Measurements from ENCODE around the gene BAG3.

Gene BAG3

DNA sequence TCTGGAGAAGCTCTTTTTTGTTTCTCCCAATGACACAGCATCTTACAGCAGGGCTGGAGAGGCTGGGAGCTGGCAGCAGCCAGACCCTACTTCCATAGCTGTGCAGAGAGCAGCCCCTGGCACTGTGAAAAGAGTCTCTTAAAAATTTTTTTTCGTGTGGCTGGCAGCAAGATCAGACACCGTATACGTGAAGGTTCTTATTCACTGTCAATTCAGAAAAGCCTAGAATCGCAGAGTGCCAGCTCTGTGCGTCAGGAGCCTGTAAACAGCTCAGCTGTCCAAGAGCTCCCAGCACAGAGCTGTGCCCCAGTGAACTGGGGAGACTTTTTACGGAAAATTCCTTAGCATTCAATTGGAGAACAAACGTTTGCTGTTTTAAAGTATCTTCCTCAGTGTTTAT lies 6.5 kb downstream of the BAG3 start:
- TF ChIP-seq TEAD4 (IDR thresholded peaks at IDR 0.05) (no peak), TCF12 (IDR thresholded peaks at IDR 0.05; ENCODE audit: low read depth) (no peak), ZBTB7A (IDR thresholded peaks at IDR 0.05; ENCODE audit: low read depth) (no peak), FOXM1 (IDR thresholded peaks at IDR 0.05; ENCODE audit: borderline replicate concordance, low read depth) (no peak), EGR1 (IDR thresholded peaks at IDR 0.05) (no peak), CREB1 (IDR thresholded peaks at IDR 0.05; ENCODE audit: low read depth) (no peak), RAD21 (IDR thresholded peaks at IDR 0.05; ENCODE audit: low read depth) (no peak), TAF1 (IDR thresholded peaks at IDR 0.05; ENCODE audit: low read depth) (no peak), NFIC (IDR thresholded peaks at IDR 0.05) (no peak), YY1 (IDR thresholded peaks at IDR 0.05; ENCODE audit: low read depth) (no peak), CEBPB (IDR thresholded peaks at IDR 0.05) (no peak)
- TF ChIP-seq, protein P1, sequence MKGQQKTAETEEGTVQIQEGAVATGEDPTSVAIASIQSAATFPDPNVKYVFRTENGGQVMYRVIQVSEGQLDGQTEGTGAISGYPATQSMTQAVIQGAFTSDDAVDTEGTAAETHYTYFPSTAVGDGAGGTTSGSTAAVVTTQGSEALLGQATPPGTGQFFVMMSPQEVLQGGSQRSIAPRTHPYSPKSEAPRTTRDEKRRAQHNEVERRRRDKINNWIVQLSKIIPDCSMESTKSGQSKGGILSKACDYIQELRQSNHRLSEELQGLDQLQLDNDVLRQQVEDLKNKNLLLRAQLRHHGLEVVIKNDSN (IDR thresholded peaks at IDR 0.05), result no peak
- TF ChIP-seq, protein P2, sequence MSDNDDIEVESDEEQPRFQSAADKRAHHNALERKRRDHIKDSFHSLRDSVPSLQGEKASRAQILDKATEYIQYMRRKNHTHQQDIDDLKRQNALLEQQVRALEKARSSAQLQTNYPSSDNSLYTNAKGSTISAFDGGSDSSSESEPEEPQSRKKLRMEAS (IDR thresholded peaks at IDR 0.05), result no peak

DNA sequence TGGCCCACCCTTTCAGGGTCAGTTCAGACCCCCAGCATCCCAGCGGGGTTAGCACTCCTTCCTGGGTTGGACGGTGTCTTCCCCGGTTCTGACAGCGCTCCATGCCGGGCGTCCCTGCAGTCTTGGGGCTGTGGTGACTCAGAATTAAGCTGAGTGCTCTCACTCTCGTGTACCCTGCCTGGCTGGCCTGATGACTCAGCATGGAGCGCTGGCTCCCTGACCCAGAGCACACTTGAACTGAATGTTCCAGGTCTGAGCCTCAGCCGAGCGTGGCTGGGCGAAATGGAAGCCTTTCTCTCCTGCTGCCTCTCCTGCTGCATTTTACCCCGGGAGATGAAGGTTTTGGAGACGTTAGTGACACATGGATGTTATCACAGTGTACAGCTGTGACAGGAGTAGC lies 7.1 kb downstream of the BAG3 start:
- TF ChIP-seq YY1 (IDR thresholded peaks at IDR 0.05; ENCODE audit: low read depth), result 0 out of 2 replicates have a peak, but pooled peaks have one; percentile 38
- peak; percentile 71 for TF ChIP-seq TCF12 (IDR thresholded peaks at IDR 0.05; ENCODE audit: low read depth)
- no peak for TF ChIP-seq ZBTB7A (IDR thresholded peaks at IDR 0.05; ENCODE audit: low read depth)
- TF ChIP-seq, protein P2 (IDR thresholded peaks at IDR 0.05), result peak; percentile 65

DNA sequence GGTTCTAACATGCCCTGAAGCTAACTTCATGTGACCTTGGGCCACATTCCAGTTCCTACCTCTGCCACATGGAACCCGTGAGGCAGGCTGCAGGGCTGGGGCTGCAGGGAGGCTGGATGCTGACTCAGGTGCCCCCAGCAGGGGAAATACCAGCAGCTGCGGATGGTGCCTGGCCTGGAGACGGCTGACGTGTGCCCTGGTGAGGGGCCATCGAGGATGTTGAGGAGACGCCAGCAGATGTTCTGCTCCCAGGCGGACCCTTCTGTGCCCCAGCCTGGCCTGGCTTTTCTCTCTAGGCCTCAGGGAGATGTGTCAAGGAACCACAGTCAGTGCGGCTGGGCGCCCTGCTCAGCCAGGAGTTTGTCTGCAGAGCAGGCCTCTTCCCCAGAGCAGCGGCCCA lies 8.8 kb downstream of the BAG3 start:
- TF ChIP-seq EGR1 (IDR thresholded peaks at IDR 0.05) (no peak), CREB1 (IDR thresholded peaks at IDR 0.05; ENCODE audit: low read depth) (no peak), CEBPB (IDR thresholded peaks at IDR 0.05) (no peak), TEAD4 (IDR thresholded peaks at IDR 0.05) (no peak), YY1 (IDR thresholded peaks at IDR 0.05; ENCODE audit: low read depth) (no peak), RAD21 (IDR thresholded peaks at IDR 0.05; ENCODE audit: low read depth) (no peak), NFIC (IDR thresholded peaks at IDR 0.05) (no peak), EP300 (IDR thresholded peaks at IDR 0.05; ENCODE audit: borderline replicate concordance) (no peak), TAF1 (IDR thresholded peaks at IDR 0.05; ENCODE audit: low read depth) (no peak)
- TF ChIP-seq, protein P2 (IDR thresholded peaks at IDR 0.05), result no peak
- TF ChIP-seq, protein P3, sequence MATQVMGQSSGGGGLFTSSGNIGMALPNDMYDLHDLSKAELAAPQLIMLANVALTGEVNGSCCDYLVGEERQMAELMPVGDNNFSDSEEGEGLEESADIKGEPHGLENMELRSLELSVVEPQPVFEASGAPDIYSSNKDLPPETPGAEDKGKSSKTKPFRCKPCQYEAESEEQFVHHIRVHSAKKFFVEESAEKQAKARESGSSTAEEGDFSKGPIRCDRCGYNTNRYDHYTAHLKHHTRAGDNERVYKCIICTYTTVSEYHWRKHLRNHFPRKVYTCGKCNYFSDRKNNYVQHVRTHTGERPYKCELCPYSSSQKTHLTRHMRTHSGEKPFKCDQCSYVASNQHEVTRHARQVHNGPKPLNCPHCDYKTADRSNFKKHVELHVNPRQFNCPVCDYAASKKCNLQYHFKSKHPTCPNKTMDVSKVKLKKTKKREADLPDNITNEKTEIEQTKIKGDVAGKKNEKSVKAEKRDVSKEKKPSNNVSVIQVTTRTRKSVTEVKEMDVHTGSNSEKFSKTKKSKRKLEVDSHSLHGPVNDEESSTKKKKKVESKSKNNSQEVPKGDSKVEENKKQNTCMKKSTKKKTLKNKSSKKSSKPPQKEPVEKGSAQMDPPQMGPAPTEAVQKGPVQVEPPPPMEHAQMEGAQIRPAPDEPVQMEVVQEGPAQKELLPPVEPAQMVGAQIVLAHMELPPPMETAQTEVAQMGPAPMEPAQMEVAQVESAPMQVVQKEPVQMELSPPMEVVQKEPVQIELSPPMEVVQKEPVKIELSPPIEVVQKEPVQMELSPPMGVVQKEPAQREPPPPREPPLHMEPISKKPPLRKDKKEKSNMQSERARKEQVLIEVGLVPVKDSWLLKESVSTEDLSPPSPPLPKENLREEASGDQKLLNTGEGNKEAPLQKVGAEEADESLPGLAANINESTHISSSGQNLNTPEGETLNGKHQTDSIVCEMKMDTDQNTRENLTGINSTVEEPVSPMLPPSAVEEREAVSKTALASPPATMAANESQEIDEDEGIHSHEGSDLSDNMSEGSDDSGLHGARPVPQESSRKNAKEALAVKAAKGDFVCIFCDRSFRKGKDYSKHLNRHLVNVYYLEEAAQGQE (IDR thresholded peaks at IDR 0.05; ENCODE audit: low read depth), result no peak

DNA sequence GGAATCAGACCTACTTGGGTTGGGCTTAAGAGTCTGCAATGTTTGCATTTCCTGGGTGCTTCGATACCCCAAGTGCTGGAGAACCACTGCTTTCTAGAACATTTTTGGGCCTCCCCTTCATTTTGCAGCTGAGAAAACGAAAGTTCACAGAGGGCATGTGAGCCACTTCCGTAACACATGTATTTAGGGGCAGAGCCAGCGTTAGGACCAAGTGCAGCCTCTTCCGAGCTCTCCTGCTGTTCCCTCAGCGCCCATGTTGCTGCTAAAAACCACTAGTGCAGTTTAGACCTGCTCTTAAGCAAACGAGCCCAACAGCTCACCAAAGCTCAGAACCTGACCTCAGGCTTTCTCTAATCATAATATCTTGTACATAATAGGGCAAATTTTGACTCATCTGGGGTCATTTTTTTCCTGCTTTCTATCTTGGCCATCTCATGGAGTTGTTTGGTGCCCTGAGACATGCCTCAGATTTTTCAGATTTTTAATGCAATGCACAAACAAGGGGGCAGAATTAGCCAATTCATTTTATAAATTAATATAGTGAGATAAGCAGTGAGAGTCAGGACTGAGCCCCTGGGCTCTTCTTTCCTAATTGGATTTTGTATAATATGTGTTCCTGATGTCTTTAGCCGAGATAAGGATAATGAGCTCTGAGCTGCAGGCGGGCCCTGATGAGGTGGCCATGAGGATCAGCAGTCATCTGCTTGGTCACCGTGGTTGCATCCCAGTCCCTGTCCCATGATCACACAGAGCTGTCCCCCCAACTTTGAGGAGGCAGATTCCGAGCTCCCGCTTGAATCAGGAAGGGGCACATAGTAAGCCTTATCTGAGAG lies 12.9 kb downstream of the BAG3 start:
- TF ChIP-seq, protein P3 (IDR thresholded peaks at IDR 0.05; ENCODE audit: low read depth), result no peak
- TF ChIP-seq, protein P2 (IDR thresholded peaks at IDR 0.05), result no peak
- no peak for TF ChIP-seq NFIC (IDR thresholded peaks at IDR 0.05)
- no peak for TF ChIP-seq TCF12 (IDR thresholded peaks at IDR 0.05; ENCODE audit: low read depth)
- no peak for TF ChIP-seq FOXM1 (IDR thresholded peaks at IDR 0.05; ENCODE audit: borderline replicate concordance, low read depth)
- TF ChIP-seq TEAD4 (IDR thresholded peaks at IDR 0.05), result no peak
- TF ChIP-seq EP300 (IDR thresholded peaks at IDR 0.05; ENCODE audit: borderline replicate concordance), result no peak
- TF ChIP-seq TAF1 (IDR thresholded peaks at IDR 0.05; ENCODE audit: low read depth), result no peak
- no peak for TF ChIP-seq ZBTB7A (IDR thresholded peaks at IDR 0.05; ENCODE audit: low read depth)
- no peak for TF ChIP-seq CREB1 (IDR thresholded peaks at IDR 0.05; ENCODE audit: low read depth)
- no peak for TF ChIP-seq CEBPB (IDR thresholded peaks at IDR 0.05)
- TF ChIP-seq, protein P1 (IDR thresholded peaks at IDR 0.05), result no peak
- TF ChIP-seq EGR1 (IDR thresholded peaks at IDR 0.05), result no peak

DNA sequence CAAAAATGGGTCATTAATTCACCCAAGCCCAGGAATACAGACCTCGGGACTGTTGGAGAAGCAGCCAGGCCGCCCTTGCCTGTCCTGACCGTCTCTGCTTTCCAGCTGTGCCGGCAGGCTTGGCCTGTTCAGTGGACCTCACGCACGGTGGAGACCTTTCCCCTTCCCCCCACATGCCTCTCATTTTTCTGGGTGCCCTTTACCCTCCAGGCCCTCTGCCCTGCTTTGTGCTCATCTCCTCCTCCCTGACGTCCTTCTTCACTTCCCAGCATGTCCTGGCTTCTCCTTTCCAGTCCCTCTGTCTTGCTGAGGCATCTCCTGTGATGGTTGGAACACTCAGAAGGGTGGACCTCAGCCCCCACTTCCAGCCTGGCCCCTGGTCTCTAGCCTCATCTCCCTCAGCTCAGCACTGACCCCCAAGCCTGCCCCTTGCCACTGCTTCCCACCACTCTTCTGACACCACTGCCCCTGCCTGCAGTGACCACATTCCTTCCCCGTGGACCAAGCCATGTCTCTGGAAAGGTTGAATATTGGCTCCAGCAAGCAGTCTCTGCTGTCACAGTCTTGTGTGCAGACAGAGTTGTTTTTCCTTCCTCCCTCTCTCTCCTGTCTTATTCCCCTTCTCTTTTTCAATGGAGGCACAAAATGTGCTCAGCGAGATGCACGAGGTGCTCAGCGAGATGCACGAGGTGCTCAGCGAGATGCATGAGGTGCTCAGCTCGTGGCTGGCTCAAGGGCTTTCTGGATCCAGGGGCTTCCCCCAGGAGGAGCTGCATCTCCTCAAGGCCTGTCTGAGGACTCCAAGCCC lies 14.9 kb downstream of the BAG3 start:
- TF ChIP-seq TCF12 (IDR thresholded peaks at IDR 0.05; ENCODE audit: low read depth) (no peak), TEAD4 (IDR thresholded peaks at IDR 0.05) (peak; percentile 23; the same call in 1 of the 2 replicates), CREB1 (IDR thresholded peaks at IDR 0.05; ENCODE audit: low read depth) (no peak)
- TF ChIP-seq, protein P2 (IDR thresholded peaks at IDR 0.05), result 0 out of 2 replicates have a peak, but pooled peaks have one; percentile 14
